DOHH2 (cell line): ENCODE data around the gene WDR7.

Experiments used
- CTCF ChIP-seq: fragments of 200-600 bp; sonication (generic); IDR thresholded peaks from one replicate; pipeline ENCODE4 v1.5.1; 2014; ENCODE audit warnings: antibody characterized with exemption, mild to moderate bottlenecking, low read depth, low read length; ENCODE audit not compliant: poor library complexity, severe bottlenecking
- EZH2phosphoT487 ChIP-seq: fragments of 200-600 bp; sonication (generic); IDR thresholded peaks from 2 replicates; pipeline ENCODE4 v1.6.1; 2017; ENCODE audit warnings: borderline replicate concordance, mild to moderate bottlenecking, antibody characterized with exemption, low read length, moderate library complexity, mixed read lengths

GRCh38 chr18:57002627-57003026 is 351.5 kb downstream of the WDR7 start:
- TF ChIP-seq EZH2phosphoT487 (no peak), CTCF (no peak)
